HK-2 (cell line): ENCODE data around the gene LAMTOR1.

ENCODE experiments used
- DNase-seq: peaks from one replicate; pipeline ENCODE4 v3.0.0-alpha.2; 2018; ENCODE audit not compliant: unreplicated experiment

Gene LAMTOR1

DNA sequence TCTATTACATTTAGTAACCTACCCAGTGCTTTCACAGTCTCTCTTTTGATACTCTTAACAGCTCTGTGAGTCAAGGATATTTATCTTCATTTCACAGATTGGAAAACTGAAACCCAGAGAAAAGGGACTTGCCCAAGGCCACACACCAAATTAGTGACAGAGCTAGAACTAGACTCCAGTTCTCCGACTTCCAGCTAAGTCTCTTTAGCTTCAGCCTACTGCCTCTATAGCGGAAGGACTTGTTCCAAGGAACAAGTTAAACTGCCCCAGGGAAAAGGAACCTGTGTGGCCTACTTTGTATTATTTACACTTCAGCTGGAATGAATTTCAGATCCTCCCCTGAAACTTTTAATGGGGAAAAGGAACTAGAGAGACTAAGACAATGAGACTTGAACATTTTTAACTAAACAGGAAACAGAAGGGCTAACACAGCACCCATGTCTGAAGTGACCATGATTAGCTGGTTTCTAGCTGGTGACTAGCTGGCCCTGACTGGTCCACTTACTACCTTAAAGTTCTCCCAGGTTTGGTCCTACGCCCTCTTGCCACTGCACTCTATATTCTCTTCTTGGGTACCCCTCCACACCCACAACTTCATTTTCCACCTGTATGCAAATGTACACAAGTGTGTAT, 21.2 kb downstream of the LAMTOR1 start:
- DNase-seq, result no peak

DNA sequence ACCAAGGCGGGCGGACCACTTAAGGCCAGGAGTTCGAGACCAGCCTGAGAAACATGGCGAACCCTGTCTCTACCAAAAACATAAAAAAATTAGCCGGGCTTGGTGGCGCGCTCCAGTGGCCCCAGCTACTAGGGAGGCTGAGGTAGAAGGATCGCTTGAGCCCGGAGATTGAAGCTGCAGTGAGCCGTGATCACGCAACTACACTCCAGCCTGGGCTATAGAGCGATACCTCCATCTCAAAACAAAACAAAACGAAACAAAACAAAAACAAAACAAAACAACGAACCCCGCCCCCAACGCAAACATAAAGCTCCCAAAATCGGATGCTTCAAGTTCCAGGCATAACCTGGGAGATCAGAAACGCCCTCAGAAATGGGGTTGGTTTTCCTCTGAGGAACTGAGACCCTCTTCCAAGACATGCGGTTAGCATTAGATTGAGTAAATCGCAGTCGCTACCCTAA, 21.9 kb downstream of the LAMTOR1 start:
- DNase-seq, result no peak

DNA sequence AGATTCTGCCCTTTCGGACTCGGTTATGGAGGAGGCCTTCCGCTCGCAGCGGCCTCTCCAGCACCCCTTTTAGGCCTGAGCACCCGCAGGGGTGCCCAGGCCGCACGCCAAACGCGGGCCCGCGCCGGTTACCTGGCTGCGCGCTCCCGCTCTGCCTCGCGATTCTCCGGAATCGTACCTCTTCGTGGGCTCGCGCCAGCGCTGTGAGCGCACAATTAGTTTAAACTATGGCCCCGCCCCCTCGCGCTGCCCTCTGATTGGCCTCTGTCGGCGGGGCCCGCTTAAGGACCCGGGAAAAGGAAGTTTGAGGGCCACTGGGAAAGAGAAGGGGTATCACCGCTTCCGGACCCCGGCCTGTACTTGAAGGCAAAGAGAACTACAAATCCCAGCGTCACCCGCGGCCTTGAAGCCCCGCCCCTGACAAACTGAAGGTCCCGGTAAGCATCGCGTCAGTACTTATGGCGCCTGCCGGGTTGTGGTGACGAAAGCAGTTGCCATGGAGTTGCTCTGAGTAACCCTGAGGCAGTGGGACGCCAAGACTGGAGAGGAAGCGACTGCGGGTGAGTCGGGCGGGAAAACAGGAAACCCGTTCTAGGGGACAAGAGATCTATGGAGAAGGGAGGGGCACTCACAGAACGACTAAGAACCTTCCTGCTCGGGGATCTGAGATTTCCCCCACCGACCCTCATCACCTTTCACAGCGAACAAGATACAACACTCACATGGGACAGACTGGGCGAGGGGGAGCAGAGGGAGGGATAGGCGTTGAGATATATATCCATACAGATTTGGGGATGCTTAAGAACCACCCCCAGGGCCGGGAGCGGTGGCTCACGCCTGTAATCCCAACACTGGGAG, 22.5 kb downstream of the LAMTOR1 start, which contains the start of the genes LRRC51 and NUMA1:
Gene LRRC51, plus strand, starts transcription at position 525 of the 858 bp plus-strand sequence. CDS start 8,234 bp downstream, outside the sequence.
Gene NUMA1, minus strand, starts transcription at position 217 of the 858 bp plus-strand sequence. CDS start 44,599 bp downstream, outside the sequence.
- DNase-seq, result peak; percentile 97

DNA sequence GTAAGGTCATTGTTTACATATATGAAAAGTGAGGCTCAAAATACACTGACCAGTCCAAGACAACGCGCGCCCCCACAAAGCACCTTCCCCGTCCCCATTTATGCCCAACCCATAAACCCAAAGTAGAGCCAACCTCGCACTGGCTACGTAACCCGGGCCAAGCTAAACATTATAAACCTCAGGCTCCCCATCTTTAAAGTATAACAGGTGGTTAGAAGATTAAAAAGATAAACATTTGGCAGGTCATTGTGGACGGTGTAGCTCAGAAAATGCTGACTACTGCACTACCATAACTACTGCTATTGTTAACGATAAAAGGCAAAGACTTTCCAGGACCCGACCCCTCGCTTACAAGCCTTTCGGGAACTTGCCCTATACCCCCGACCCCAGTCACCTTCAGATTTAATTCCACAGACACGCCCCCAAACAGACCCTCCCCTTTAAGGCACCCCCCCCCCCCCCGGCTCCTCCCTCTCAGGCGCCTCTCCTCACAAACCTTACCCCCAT, 23.2 kb downstream of the LAMTOR1 start:
- no peak for DNase-seq

DNA sequence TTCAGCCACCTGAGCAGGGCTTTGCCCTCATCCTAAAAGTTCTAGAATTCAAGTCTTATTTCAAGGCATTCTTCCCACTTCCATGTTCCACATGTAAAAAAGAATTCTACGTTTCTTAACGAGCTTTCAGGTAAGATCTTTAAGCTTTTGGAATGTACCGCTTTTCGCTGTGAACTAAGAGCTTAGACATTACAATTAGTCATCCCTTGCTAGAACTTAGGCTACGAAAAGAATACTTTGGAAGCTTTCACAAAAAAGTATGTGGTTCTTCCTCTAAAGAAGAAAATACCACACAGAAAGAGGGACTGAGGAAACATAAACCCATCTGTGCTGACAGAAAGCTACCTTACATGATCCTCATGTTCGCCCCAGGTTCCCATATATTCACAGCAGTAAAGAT, 24.6 kb downstream of the LAMTOR1 start:
- no peak for DNase-seq

DNA sequence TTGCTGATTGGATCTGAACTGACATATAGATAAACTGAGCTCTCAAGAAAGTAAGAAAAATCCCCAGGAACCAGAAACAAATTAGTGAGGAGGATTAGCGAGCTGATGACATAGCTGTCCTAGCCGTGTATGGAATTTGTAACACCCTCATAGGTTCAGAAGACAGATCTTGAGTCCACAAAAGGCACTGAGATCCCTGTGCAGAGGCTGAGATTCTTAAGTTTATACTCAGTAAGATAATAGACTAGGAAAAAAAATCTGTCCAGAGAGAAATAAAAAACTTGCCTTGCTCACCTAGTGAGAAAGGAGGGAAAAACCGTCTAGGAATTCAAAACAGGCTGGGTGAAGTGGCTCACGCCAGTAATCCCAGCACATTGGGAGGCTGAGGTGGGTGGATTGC, 27.3 kb downstream of the LAMTOR1 start:
- no peak for DNase-seq

DNA sequence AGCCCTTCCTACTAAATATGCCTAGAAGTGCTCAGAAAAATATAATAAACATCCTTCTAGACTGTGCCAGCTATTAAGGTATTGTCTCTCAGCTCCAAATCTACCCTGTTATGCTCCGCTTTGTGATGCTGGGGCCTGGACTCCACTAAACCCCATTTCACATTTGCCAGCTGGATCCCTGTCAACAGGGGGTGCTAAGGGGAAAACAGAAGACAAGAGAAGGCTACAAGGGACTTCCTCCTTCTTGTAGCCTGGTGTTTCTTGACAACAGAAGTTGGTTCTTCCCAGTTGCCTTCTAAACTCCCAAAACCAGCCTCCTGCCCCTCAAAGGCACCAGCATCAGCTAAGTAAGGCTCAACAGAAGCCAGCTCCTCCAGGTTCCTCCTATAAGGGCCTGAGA, 28.0 kb downstream of the LAMTOR1 start:
- DNase-seq, result no peak

DNA sequence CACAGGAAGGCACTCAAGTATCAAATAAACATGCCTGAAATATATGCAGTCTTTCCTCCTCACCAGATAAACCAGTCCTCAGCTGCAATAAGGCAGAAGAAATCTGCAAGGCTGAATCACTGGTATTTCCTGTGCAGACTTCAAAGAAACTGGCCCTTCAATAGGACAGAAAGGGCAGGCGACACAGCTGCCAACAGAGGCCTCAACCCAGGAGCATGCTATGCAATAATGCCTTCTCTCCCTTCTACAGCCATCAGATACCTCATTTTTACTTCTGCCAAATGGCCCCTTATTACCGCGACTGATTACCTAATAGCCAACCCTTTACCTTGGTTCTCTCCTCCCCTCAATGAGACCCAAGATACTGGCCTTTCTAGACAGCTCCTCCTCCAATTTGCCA, 30.7 kb downstream of the LAMTOR1 start:
- peak; percentile 34 for DNase-seq

DNA sequence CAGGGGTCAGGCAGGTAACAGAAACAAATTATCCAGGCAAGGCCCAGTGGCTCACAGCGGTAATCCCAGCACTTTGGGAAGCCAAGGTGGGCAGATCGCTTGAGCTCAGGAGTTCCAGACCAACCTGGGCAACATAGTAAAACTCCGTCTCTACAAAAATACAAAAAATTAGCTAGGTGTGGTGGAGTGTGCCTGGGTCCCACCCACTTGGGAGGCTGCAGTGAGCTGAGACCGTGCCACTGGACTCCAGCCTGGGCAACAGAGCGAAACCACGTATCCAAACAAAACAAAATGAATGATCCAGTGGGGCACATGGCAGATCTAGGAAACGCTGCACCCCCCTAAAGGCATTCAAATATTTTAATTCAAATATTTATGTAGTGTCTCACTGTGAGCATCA, 32.6 kb downstream of the LAMTOR1 start:
- DNase-seq, result peak; percentile 26

DNA sequence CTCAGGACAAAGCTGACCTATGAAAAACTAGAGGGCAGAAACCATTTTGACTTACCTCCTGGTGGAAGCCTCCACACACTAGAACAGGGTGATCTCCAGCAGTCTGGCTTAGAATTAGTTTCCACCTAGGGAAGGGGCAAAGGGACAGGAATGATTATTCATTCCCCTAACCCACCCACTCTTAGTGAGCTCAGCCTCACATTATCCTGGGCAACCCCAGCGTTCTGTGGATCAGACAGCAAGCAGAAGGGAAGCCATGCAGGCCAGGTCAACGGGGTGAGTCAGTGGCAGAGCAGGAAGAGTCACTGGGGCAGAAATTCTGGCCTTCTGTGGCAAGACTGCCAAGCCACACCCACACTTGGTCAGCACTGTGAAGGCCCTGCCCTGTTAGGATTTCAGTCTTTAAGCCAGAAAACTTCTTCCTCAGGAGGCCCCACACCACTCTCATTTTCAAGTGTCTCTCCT, 33.3 kb downstream of the LAMTOR1 start:
- peak; percentile 79 for DNase-seq

DNA sequence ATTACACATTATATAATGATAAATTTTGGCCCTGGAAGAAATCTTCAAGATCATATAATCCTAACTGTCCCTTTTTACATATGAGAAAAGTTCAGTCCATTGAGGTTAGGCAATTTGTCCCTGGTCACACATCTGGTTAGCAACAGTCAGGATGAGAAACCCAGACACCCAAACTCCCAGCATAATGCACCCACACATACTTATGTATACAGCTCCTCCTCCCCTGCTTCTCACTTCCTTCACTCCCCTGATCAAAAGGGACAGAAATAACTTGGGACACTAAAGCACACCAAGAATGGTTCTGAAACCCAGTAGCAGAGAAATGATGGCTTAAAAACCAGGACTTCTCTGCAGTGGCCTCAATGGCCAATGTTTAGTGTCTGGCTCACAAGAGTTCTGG, 33.9 kb downstream of the LAMTOR1 start:
- DNase-seq, result no peak

DNA sequence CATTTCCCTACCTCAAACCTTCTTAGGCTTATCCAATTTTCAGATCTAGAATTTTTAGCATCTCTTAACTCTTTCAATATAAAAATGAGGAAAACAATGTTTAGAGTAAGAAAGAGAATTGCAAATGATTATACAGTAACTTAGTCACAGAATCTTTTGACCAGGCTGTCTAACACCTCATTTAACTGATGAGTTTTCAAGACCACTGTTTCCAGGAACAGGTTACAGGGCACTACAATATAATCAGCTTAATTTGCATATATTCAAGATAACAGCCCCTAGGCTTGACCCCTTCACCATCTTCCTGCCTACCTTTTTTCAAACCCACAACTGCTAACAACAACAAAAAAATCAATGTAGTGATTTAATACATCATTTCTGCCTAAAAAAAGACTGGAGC, 35.4 kb downstream of the LAMTOR1 start:
- no peak for DNase-seq

DNA sequence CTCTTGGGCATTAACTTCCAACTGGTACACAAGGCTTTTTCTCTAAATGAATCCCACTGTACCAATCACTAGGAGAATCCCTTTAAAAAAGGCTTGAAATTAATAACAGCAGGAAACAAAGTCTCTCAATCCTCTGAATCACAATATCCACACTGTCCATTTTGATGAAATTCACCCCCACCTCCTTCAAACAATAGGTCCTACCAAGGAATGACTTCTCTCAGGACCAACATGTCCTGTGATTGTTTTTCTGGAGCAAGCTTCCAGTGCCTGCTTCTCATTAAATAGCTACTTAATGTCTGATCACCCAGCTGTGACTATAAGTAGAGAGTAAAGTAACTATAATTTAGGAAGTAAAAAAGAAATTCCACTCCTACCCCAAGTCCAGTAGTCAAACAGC, 35.8 kb downstream of the LAMTOR1 start:
- DNase-seq, result no peak

DNA sequence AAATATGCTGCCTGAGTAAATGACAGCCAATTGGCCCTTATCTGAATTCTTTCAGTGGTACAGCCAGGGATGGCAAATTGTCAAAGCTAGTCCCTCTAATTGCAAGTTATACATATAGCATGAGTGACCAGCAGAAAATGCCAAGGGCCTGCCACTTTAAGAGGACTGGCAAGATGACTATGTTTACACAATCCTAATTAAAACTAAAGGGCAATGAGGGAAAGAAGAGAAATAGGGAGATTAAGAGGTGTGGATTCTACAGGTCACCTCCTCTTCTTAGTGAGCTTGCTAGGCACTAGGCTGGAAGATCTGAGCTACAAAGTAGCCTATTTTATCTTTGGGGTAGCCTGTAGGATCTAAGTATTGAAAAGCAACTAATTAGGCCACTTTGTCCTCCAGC, 36.2 kb downstream of the LAMTOR1 start:
- DNase-seq, result no peak

DNA sequence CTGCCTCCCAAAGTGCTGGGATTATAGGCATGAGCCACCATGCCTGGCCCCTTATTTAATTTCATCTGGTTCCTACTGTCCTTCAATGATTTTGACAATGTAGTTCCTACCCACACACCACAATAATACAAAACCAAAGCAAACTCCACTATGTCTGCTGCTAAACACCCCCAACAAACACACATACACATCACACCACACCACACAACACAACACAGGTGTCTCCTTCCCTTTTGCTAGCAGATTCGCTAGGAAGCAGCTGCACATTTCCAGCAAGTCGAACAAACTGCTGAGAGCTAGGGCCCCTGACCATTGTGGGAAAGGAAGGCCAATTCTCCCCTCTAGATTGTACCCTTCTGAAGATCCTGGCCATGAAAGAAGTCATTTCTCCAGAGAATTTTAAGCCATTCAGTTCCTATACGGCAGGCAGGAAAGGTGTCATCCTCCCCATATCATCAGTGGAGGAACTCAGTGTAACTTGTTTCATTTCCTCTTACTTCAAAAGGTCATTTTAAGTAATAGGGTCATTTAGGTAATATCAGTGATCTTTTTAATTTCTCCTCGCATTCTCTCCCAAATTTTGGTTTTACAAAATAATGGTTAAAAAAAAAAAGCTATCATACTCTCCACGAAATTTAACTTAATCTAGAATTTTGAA, 41.2 kb downstream of the LAMTOR1 start:
- no peak for DNase-seq

DNA sequence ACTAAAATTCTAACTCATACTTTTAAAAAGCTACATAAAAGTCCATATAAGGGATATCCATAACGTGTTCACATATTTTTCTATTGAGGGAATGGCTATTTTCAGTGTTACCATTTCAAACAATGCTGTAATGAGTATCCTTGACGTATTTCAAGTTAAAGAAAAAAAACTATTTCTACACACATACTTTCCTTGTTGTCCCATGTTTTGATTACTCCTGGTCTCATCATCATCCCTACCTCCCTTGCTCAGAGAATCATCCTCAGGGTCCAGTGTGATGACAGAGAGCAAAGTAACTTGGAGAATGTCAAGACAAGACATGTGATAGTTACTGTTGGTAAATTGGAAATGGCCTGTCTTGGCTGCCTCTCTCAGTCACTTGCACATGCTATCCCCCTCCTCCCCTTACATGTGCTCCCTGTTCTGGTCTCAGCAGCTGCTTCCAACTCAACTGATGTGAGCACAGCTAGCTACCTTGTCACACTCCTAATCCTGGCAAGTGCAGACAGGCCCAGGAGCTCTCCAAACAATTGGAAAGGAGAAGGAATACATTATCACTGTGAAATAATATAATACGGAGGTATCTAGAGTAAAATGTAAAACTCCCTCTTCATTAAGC, 44.6 kb downstream of the LAMTOR1 start:
- DNase-seq, result no peak

DNA sequence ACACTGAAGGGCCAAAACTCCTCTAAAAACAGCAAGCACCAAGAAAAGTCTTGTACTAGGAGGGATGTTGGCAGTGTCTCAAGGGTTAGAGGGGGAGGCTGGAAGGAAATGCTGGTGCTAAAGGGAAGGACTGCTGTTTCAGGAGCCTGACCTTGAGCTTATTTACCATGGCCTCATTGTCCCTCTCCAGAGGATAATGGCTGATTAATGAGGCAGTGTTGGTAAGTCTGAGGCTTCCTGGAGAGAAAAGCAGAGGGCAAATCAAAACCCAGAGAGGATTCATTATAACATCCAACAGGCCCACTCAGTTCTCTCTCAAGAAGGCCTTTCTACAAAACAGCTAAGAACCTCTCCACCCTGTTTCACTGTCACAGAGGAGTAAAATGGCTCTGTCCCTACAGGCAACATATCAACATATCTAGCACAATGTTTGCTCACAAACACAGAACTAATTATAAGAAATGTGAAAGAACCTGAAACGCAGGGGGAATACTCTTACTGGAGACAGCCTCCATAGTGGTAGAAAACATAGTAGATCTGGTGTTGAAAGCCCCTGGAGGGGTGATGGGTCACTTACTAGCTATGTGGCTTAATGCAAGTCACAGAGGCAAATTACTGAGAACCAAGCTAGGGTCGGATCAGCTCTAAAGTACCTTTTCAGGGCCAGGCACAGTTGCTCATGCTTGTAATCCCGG, 54.2 kb downstream of the LAMTOR1 start:
- DNase-seq, result no peak
